Stimulated activated CD4-positive, alpha-beta T cell treated with anti-CD3 and anti-CD28 coated beads, Interleukin-12 subunit alpha, Interleukin-12 subunit beta, amount 100 ng/mL, for 48 hours (primary cell): ENCODE measurements around the gene FBXL4.

Experiments
- DNase-seq, 3 donors: peaks; one replicate each; pipeline ENCODE4 v3.0.0-alpha.2; 2020; ENCODE audit warnings: low read depth in 2 of 3, low spot score in 1 of 3

The FBXL4 gene

GRCh38 chr6:98887650-98888049, 60.1 kb downstream of the FBXL4 start:
- DNase-seq = no peak

GRCh38 chr6:98885330-98885729, 62.4 kb downstream of the FBXL4 start:
- no peak for DNase-seq

GRCh38 chr6:98880486-98880885, 67.3 kb downstream of the FBXL4 start:
- DNase-seq = no peak

GRCh38 chr6:98877250-98877649, 70.5 kb downstream of the FBXL4 start:
- DNase-seq = no peak

- no peak for DNase-seq
Observed at GRCh38 chr6:98875375-98875774, 72.4 kb downstream of the FBXL4 start.

GRCh38 chr6:98871821-98872220, 75.9 kb downstream of the FBXL4 start:
- DNase-seq = no peak

- no peak for DNase-seq
Observed at GRCh38 chr6:98871057-98871456, 76.7 kb downstream of the FBXL4 start.

GRCh38 chr6:98864497-98864896, 83.2 kb downstream of the FBXL4 start:
- DNase-seq = no peak

- DNase-seq = no peak
Observed at GRCh38 chr6:98848539-98849242, 99.1 kb downstream of the FBXL4 start.

- no peak for DNase-seq
Observed at GRCh38 chr6:98847779-98848538, 99.8 kb downstream of the FBXL4 start.

GRCh38 chr6:98847416-98847778, 100.3 kb downstream of the FBXL4 start:
- no peak for DNase-seq

- DNase-seq = no peak
Observed at GRCh38 chr6:98846021-98846380, 101.7 kb downstream of the FBXL4 start.

GRCh38 chr6:98845211-98846020, 102.3 kb downstream of the FBXL4 start:
- peak; percentile 41 to 67 (median 58) for DNase-seq

GRCh38 chr6:98844244-98845210, 103.2 kb downstream of the FBXL4 start:
- no peak for DNase-seq

- DNase-seq = no peak
Observed at GRCh38 chr6:98843271-98844243, 104.2 kb downstream of the FBXL4 start.

- no peak for DNase-seq
Observed at GRCh38 chr6:98842342-98843180, 105.2 kb downstream of the FBXL4 start.

GRCh38 chr6:98841621-98842341, 106.0 kb downstream of the FBXL4 start:
- DNase-seq = no peak

GRCh38 chr6:98840996-98841513, 106.7 kb downstream of the FBXL4 start:
- DNase-seq = no peak
